ENCODE results near the gene DPP7. TPM values are rescaled to one million over a fixed set of nuclear protein-coding genes. Genes with fewer than 3 reads are reported as not detected.
"Not testable (repeated sequence)": the region's sequence is repeated elsewhere in the genome, so short reads cannot be mapped to it uniquely, and the experiment has no call there.

The DPP7 gene
- total RNA-seq, 1 donor from 2014 or later = 32.4 TPM

- DNase-seq = peak; percentile 81
Measured at GRCh38 chr9:137129456-137130175, 15.1 kb upstream of the DPP7 start.

GRCh38 chr9:137128862-137129455 lies 14.4 kb upstream of the DPP7 start:
- no peak for DNase-seq

GRCh38 chr9:137128158-137128861 lies 13.8 kb upstream of the DPP7 start:
- DNase-seq = no peak

GRCh38 chr9:137127301-137128157 lies 13.0 kb upstream of the DPP7 start:
- no peak for DNase-seq

GRCh38 chr9:137126786-137127185 lies 12.3 kb upstream of the DPP7 start:
- no peak for DNase-seq

- DNase-seq = not testable (repeated sequence)
Measured at GRCh38 chr9:137123952-137124462, 9.5 kb upstream of the DPP7 start.

GRCh38 chr9:137123468-137123837 lies 8.9 kb upstream of the DPP7 start:
- no peak for DNase-seq

GRCh38 chr9:137122796-137123467 lies 8.4 kb upstream of the DPP7 start:
- DNase-seq = not testable (repeated sequence)

GRCh38 chr9:137121927-137122795 lies 7.6 kb upstream of the DPP7 start:
- DNase-seq = not testable (repeated sequence)

- not testable (repeated sequence) for DNase-seq
Measured at GRCh38 chr9:137118092-137118603, 3.6 kb upstream of the DPP7 start.

- DNase-seq = no peak
Measured at GRCh38 chr9:137117269-137117731, 2.8 kb upstream of the DPP7 start.

- DNase-seq = no peak
Measured at GRCh38 chr9:137116728-137117127, 2.2 kb upstream of the DPP7 start.

GRCh38 chr9:137116027-137116507 lies 1.5 kb upstream of the DPP7 start:
- no peak for DNase-seq

GRCh38 chr9:137115394-137116026 lies 977 bp upstream of the DPP7 start:
- DNase-seq = no peak

- DNase-seq = no peak
Measured at GRCh38 chr9:137114220-137114612, 317 bp downstream of the DPP7 start.

GRCh38 chr9:137113385-137114159 lies 961 bp downstream of the DPP7 start:
- no peak for DNase-seq

GRCh38 chr9:137112564-137113384 lies 1.8 kb downstream of the DPP7 start:
- DNase-seq = no peak
